ENCODE data around the gene TCIRG1.

TCIRG1 gene

DNA sequence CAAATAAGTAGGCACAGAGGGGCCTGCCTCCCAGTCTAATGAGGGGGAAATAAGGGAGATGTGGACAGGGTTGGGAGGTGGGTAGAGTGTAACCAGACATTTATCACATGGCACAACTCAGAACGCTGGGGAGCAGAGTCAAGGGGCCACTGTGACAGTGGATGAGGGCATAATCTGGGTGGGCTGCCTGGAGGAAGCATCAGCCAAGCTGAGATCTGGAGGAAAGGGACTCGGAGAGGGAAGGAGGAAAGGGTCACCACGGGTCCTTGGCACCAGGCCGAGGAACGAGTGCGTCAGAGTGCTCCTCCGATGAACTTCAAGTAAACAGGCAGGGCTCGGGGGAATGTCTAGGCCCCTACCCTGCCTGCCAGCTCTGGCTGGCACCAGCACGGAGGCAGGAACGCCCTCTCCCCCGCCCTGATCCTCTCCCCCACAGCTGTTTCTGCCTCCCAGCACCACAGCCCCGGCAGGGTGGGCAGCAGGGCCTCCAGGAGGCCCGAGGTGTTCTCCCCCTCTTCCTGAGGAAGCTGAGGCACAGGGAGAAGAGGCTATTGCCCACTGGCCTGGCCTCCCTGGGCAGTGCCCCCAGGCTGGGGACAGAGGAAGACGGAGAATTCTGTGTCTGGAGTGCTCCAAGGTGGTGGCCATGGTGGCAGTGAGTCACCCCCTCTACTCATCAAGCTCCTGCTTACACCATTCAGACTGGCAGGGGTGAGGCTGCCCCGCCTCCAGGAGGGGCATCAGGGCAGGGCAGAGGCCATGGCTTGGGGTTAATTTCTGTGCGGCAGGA, 24.5 kb upstream of the TCIRG1 start:
- H3K27ac ChIP-seq (ENCODE audit: low read depth, low read length): no peak overlapping the region
- H3K9me3 ChIP-seq (ENCODE audit: insufficient read depth, low read depth, low read length): no peaks in the 10 kb centered on the region
- peaks cover 12% of the 10 kb centered on the region for H3K4me1 ChIP-seq (ENCODE audit: insufficient read depth, low read length)
- peak overlapping the region; percentile 11; the same call in 1 of the 2 replicates for H3K9ac ChIP-seq (ENCODE audit: low read depth, low read length)
- H3K4me3 ChIP-seq (ENCODE audit: low read length): no peak overlapping the region
- H3K27me3 ChIP-seq (ENCODE audit: insufficient read depth, low read length): no peaks in the 10 kb centered on the region
- no peaks in the 10 kb centered on the region for H3K36me3 ChIP-seq (ENCODE audit: insufficient read depth, low read length)
- 84% methylated on average over 16 of the region's 16 CpGs for WGBS

DNA sequence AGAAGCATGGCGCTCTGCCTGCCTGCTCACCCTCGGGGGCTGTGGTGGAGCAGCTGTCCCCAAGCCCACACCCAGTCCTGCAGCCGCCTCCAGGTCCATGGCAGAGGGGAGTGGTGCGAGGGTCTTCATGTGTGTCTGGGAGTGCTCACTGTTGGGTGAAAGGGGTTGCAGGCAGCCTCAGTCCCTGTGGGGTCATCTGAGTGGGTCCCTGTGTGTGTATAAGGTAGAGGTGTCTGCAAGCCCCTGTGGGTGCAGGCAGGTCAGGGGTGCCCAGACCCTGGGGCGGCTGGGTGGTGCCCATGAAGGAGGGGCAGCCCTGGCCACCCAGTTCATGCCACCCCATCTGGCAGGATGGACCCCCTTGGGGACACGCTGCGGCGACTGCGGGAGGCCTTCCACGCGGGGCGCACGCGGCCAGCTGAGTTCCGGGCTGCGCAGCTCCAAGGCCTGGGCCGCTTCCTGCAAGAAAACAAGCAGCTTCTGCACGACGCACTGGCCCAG, 23.8 kb upstream of the TCIRG1 start:
- H3K27ac ChIP-seq (ENCODE audit: low read depth, low read length): no peak overlapping the region
- H3K36me3 ChIP-seq (ENCODE audit: insufficient read depth, low read length): no peaks in the 10 kb centered on the region
- no peaks in the 10 kb centered on the region for H3K9me3 ChIP-seq (ENCODE audit: insufficient read depth, low read depth, low read length)
- no peak overlapping the region for H3K9ac ChIP-seq (ENCODE audit: low read depth, low read length)
- H3K4me1 ChIP-seq (ENCODE audit: insufficient read depth, low read length): peaks cover 12% of the 10 kb centered on the region
- WGBS: 93% methylated on average over 19 of the region's 19 CpGs
- no peak overlapping the region for H3K4me3 ChIP-seq (ENCODE audit: low read length)
- H3K27me3 ChIP-seq (ENCODE audit: insufficient read depth, low read length): no peaks in the 10 kb centered on the region

DNA sequence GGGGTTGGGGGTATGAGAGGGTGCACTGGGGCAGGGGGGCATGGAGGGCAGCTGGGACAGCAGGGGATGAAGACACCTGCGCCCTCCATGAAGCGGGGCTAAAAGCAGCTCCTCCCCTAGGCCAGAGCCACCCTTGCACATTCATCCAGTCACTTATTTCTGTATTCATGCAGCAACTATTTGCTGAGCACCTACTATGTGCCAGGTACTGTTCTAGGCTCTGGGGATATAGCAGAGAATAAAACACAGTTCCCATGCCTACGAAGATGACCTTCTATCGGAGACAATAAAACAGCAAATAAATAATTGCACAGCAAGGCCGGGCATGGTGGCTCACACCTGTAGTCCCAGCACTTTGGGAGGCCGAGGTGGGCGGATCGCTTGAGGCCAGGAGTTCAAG, 23.4 kb upstream of the TCIRG1 start:
- Histone ChIP-seq H3K36me3 (ENCODE audit: insufficient read depth, low read length) (no peaks in the 10 kb centered on the region), H3K9ac (ENCODE audit: low read depth, low read length) (no peak overlapping the region), H3K4me1 (ENCODE audit: insufficient read depth, low read length) (peaks cover 7% of the 10 kb centered on the region), H3K27ac (ENCODE audit: low read depth, low read length) (no peak overlapping the region), H3K4me3 (ENCODE audit: low read length) (no peak overlapping the region), H3K27me3 (ENCODE audit: insufficient read depth, low read length) (no peaks in the 10 kb centered on the region), H3K9me3 (ENCODE audit: insufficient read depth, low read depth, low read length) (no peaks in the 10 kb centered on the region)
- WGBS: 96% methylated on average over 8 of the region's 8 CpGs

DNA sequence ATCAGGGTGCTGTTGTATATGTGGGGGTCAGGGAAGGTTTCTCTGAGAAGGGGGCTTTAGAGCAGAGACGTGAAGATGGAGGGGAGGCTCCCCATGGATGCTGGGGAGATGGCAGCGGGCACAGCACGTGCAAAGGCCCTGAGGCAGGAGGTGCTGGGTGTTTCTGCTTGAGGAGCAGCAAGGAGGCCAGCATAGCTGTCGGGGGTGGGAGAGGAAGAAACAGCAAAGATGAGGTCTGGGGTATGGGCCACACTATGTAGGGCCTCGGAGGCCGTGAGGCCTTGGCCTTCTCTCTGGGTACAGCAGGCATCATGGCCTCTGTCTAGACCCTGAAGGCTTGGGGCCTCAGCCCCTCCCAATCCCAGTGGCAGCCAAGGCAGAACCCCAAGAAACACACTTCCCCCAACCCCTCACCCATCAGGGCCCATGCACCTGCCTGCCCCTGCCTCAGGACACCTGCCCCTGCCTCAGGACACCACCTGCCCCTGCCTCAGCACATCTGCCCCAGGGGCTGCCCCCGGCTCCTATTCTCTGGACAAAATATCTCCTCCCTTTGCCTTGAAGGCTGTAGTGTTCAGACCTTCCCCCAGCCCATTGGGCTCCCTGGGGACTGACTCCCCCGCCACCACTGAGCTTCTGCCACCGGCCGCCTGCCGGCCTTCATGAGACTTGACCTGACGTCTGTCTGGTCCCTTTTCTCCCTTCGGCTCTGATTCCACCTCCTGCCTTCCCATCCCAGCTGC, 22.5 kb upstream of the TCIRG1 start:
- no peaks in the 10 kb centered on the region for H3K9me3 ChIP-seq (ENCODE audit: insufficient read depth, low read depth, low read length)
- no peak overlapping the region for H3K4me3 ChIP-seq (ENCODE audit: low read length)
- H3K27me3 ChIP-seq (ENCODE audit: insufficient read depth, low read length): no peaks in the 10 kb centered on the region
- 79% methylated on average over 13 of the region's 13 CpGs for WGBS
- H3K9ac ChIP-seq (ENCODE audit: low read depth, low read length): no peak overlapping the region
- H3K36me3 ChIP-seq (ENCODE audit: insufficient read depth, low read length): no peaks in the 10 kb centered on the region
- no peaks in the 10 kb centered on the region for H3K4me1 ChIP-seq (ENCODE audit: insufficient read depth, low read length)
- H3K27ac ChIP-seq (ENCODE audit: low read depth, low read length): no peak overlapping the region

DNA sequence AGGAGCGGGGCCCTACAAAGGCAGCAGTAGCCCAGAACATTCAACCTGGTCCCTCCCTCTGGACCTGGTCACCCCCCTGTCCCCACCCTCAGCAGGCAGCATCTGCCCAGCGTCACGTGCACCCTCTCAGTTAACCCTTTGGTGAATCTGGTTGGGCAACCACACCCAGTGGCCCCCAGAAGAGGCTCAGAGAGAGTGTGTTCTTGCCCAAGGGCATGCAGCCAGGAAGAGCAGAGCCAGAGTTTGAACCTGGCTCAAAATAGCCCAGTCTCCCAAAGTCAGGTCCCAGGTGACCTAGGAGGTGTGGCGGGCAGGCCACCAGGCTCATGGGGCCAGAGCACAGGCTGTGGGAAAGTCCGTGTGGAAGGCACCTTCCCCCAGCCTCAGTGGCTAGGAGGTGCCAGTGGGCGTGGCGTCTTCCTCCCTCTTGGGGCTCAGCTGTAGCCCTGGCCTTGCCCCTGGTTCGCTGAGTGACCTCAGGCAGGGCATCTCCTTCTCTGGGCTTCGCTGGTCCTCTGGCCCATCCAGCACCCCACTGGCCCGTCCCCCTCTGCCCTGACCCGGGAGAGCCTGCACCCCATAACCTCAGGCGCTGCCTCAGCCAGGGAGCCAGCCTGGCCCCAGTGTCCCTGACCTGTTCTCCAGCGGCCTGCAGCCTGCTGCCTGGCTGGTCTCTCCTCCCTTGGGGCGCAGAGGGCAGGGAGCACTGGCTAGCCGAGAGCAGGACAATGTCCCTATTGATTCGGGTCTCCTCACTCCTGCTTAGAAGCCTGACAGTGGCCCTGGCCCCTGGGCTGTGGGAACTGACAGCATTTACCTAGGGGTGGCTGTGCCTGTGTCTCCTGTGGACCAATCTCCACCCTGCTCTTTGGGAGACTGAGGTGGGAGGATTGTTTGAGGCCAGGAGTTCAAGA, 21.7 kb upstream of the TCIRG1 start:
- Histone ChIP-seq H3K4me3 (ENCODE audit: low read length) (no peak overlapping the region), H3K9ac (ENCODE audit: low read depth, low read length) (no peak overlapping the region)

DNA sequence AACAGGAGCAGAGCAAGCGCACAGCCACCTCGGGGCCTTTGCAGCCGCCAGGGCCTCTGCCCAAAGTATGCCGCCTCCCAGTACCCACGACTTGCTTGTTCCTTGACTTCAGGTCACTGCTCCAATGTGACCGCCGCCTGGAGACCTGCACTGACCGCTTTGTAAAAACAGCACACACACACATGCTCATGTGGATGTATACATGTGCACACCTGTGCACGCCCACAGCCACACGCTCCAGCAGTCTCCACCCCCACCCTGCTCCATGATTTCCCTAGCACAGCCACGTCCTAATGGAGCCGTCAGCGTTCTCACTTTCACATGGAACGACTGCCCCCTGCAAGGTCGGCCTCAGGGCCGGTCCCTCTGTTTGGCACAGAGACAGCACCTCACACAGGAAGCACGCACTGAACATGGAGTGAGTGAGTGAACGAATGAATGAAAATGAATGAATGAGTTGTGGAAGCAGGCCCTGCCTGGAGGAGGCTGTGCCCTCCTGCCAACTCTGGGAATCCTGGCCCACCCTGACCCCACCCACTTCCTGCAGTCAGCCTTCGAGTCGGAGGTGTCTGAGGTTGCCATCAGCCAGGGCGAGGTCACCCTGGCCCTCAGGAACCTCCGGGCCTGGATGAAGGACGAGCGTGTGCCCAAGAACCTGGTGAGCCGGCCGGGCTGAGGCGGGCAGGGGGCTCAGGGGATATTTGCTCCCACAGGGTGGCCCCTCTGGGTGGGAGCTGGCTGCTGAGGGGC, 20.7 kb upstream of the TCIRG1 start:
- no peak overlapping the region for H3K4me3 ChIP-seq (ENCODE audit: low read length)
- H3K9ac ChIP-seq (ENCODE audit: low read depth, low read length): no peak overlapping the region
- H3K9me3 ChIP-seq (ENCODE audit: insufficient read depth, low read depth, low read length): no peaks in the 10 kb centered on the region
- no peaks in the 10 kb centered on the region for H3K27me3 ChIP-seq (ENCODE audit: insufficient read depth, low read length)
- 85% methylated on average over 27 of the region's 27 CpGs for WGBS
- H3K4me1 ChIP-seq (ENCODE audit: insufficient read depth, low read length): no peaks in the 10 kb centered on the region
- H3K36me3 ChIP-seq (ENCODE audit: insufficient read depth, low read length): no peaks in the 10 kb centered on the region
- H3K27ac ChIP-seq (ENCODE audit: low read depth, low read length): no peak overlapping the region

More for the DNA sequence above, 21.7 kb upstream of the TCIRG1 start:
- no peaks in the 10 kb centered on the region for H3K27me3 ChIP-seq (ENCODE audit: insufficient read depth, low read length)
- H3K9me3 ChIP-seq (ENCODE audit: insufficient read depth, low read depth, low read length): no peaks in the 10 kb centered on the region
- H3K4me1 ChIP-seq (ENCODE audit: insufficient read depth, low read length): no peaks in the 10 kb centered on the region
- H3K27ac ChIP-seq (ENCODE audit: low read depth, low read length): no peak overlapping the region
- H3K36me3 ChIP-seq (ENCODE audit: insufficient read depth, low read length): no peaks in the 10 kb centered on the region
- 81% methylated on average over 16 of the region's 16 CpGs for WGBS

DNA sequence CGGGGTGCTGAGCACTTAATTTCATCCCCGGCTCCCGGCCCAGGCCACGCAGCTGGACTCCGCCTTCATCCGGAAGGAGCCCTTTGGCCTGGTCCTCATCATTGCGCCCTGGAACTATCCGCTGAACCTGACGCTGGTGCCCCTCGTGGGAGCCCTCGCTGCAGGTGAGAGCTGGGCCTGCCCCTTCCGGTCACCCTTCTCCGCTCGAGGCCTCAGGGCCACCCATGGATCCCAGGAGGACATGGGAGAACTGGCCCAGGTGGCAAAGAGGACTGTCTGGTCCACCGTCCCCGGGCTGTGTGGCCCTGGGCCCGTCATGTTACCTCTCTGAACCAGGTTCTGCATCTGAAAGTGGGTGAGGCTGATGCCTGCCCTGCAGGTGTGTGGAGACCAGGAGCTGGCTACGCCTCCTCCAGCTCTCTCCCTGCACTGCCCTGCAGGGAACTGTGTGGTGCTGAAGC, 20.1 kb upstream of the TCIRG1 start:
- Histone ChIP-seq H3K9ac (ENCODE audit: low read depth, low read length) (no peak overlapping the region), H3K27me3 (ENCODE audit: insufficient read depth, low read length) (no peaks in the 10 kb centered on the region), H3K36me3 (ENCODE audit: insufficient read depth, low read length) (no peaks in the 10 kb centered on the region), H3K27ac (ENCODE audit: low read depth, low read length) (no peak overlapping the region), H3K4me1 (ENCODE audit: insufficient read depth, low read length) (no peaks in the 10 kb centered on the region), H3K4me3 (ENCODE audit: low read length) (no peak overlapping the region), H3K9me3 (ENCODE audit: insufficient read depth, low read depth, low read length) (no peaks in the 10 kb centered on the region)
- 92% methylated on average over 18 of the region's 18 CpGs for WGBS

DNA sequence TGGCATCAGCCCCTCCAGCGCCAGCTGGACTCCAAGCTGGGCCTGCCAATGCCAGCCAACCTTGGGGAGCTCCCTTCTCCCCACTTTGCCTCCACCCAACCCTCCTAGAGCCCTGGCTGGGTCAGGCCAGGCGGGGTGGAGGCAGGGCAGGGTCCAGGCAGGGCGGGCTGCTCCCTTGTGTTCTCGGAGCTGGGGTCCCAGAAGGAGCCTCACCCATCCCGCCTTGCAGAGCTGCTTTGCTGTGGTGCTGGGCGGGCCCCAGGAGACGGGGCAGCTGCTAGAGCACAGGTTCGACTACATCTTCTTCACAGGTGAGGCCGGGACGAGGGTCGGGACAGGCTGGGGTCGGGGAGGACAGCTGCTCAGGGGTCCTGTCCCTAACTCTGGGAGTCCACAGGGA, 19.3 kb upstream of the TCIRG1 start:
- Histone ChIP-seq H3K4me1 (ENCODE audit: insufficient read depth, low read length) (no peaks in the 10 kb centered on the region), H3K27me3 (ENCODE audit: insufficient read depth, low read length) (no peaks in the 10 kb centered on the region), H3K27ac (ENCODE audit: low read depth, low read length) (no peak overlapping the region), H3K4me3 (ENCODE audit: low read length) (no peak overlapping the region), H3K36me3 (ENCODE audit: insufficient read depth, low read length) (peaks cover 4% of the 10 kb centered on the region), H3K9ac (ENCODE audit: low read depth, low read length) (no peak overlapping the region), H3K9me3 (ENCODE audit: insufficient read depth, low read depth, low read length) (no peaks in the 10 kb centered on the region)
- WGBS: 94% methylated on average over 12 of the region's 12 CpGs

DNA sequence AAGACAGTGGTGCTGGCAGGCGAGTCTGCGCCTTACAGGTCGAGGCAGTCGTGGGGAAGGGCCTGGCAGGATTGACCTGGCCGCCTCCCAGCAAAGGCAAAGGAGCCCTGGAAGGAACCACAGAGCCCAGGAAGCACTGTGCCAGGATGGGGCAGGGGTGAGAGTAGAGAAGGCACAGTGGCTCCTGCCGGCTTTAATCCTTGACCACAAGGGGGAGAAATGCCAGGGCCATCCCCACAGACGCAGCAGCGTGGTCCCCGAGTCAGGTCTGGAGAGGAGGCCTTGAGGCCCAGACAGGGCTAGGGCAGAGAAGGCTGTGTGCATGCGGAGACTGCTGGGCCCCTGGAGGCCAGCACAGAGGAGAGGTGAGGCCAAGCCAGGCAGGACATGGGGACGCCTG, 18.2 kb upstream of the TCIRG1 start:
- WGBS: 55% methylated on average over 11 of the region's 11 CpGs
- H3K27me3 ChIP-seq (ENCODE audit: insufficient read depth, low read length): no peaks in the 10 kb centered on the region
- no peaks in the 10 kb centered on the region for H3K4me1 ChIP-seq (ENCODE audit: insufficient read depth, low read length)
- no peak overlapping the region for H3K9ac ChIP-seq (ENCODE audit: low read depth, low read length)
- H3K9me3 ChIP-seq (ENCODE audit: insufficient read depth, low read depth, low read length): no peaks in the 10 kb centered on the region
- H3K36me3 ChIP-seq (ENCODE audit: insufficient read depth, low read length): peaks cover 8% of the 10 kb centered on the region
- no peak overlapping the region for H3K4me3 ChIP-seq (ENCODE audit: low read length)
- no peak overlapping the region for H3K27ac ChIP-seq (ENCODE audit: low read depth, low read length)

DNA sequence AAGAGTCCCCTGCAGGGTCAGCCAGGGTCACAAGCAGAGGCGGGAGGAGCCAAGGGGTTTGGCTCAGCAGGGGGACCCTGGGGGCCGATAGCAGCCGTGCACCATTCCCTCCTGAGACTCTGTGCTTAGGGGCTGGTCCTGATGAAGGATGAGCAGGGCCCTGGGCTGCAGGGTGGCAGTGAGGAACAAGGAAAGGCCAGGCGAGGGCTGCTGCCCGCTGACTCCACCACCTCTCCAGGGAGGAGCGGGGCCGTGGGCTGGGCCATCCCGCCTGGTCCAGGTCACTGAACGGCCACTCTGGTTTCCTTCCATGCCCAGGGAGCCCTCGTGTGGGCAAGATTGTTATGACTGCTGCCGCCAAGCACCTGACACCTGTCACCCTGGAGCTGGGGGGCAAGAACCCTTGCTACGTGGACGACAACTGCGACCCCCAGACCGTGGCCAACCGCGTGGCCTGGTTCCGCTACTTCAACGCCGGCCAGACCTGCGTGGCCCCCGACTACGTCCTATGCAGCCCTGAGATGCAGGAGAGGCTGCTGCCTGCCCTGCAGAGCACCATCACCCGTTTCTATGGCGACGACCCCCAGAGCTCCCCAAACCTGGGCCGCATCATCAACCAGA, 17.5 kb upstream of the TCIRG1 start:
- peaks cover 11% of the 10 kb centered on the region for H3K36me3 ChIP-seq (ENCODE audit: insufficient read depth, low read length)
- H3K27me3 ChIP-seq (ENCODE audit: insufficient read depth, low read length): no peaks in the 10 kb centered on the region
- 70% methylated on average over 27 of the region's 27 CpGs for WGBS
- H3K4me3 ChIP-seq (ENCODE audit: low read length): no peak overlapping the region
- H3K4me1 ChIP-seq (ENCODE audit: insufficient read depth, low read length): no peaks in the 10 kb centered on the region
- H3K9me3 ChIP-seq (ENCODE audit: insufficient read depth, low read depth, low read length): no peaks in the 10 kb centered on the region
- no peak overlapping the region for H3K9ac ChIP-seq (ENCODE audit: low read depth, low read length)
- no peak overlapping the region for H3K27ac ChIP-seq (ENCODE audit: low read depth, low read length)

Data from HUES64 (cell line).